ENCODE data around the gene SIT1. TPM values are rescaled to one million over a fixed set of nuclear protein-coding genes. Genes with fewer than 3 reads are reported as not detected.
"Not testable (repeated sequence)": the region's sequence is repeated elsewhere in the genome, so short reads cannot be mapped to it uniquely, and the experiment has no call there.

The SIT1 gene
- total RNA-seq, 4 donors from 2014 or later, result not detected

DNA sequence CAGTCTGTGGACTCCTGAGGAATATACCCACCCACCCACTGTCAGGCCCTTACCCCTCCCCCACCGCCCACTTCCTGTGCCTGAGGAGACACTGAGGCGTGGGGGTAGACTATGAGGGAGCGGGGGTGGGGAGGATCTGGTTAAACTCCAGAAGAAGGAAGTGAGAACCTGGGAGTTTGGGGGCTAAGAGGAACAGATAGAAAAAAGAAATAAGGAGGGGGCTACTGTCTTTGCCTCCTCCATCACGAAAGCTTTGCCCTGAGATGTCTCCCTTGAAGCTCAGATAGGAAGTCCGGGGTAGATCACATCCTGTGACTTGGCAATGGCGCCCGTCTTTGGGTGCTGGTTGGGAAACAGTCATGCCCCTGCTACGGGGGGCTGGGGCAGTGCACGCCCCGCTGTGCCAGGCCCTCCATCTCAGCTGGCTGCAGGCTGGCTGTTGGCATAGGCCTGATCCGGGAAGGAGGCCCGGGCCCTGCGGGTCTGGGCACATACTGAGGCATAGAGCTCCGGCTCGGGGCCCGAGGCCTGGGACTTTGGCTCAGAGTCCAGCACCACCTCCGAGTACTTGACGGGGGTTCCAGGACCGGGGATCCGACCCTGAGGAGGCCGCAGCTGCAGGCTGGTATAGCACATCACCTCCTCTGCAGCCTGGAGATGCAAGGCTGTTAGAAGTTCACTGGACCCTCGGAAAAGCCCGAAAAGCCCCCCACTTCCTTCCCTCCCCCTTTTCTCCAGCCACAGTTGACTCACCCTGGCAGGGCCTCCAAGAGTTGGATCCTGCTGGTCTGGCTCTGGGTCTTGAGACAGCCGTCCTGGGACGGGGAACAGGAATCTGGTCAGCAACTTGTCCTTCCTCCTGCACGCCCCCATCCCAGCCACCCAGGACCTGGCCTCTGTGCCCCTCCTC lies 1.0 kb downstream of the SIT1 start:
- DNase-seq (ENCODE audit: low spot score in 2 of 2), result peak in 1 of 2 donors; percentile 84
- H3K4me3 ChIP-seq (ENCODE audit: low read depth, poor library complexity, severe bottlenecking), result no peak overlapping the region
- TF ChIP-seq POLR2A (IDR thresholded peaks at IDR 0.05), result no peak
- TF ChIP-seq, protein P1, sequence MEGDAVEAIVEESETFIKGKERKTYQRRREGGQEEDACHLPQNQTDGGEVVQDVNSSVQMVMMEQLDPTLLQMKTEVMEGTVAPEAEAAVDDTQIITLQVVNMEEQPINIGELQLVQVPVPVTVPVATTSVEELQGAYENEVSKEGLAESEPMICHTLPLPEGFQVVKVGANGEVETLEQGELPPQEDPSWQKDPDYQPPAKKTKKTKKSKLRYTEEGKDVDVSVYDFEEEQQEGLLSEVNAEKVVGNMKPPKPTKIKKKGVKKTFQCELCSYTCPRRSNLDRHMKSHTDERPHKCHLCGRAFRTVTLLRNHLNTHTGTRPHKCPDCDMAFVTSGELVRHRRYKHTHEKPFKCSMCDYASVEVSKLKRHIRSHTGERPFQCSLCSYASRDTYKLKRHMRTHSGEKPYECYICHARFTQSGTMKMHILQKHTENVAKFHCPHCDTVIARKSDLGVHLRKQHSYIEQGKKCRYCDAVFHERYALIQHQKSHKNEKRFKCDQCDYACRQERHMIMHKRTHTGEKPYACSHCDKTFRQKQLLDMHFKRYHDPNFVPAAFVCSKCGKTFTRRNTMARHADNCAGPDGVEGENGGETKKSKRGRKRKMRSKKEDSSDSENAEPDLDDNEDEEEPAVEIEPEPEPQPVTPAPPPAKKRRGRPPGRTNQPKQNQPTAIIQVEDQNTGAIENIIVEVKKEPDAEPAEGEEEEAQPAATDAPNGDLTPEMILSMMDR (IDR thresholded peaks at IDR 0.05), result no peak
- 45 to 60% methylated on average over 11 to 26 of the region's 26 CpGs for WGBS, 2 donors
- intact Hi-C loops (cut with DNase I; ENCODE audit: low total_unique reads), result no loop called here

DNA sequence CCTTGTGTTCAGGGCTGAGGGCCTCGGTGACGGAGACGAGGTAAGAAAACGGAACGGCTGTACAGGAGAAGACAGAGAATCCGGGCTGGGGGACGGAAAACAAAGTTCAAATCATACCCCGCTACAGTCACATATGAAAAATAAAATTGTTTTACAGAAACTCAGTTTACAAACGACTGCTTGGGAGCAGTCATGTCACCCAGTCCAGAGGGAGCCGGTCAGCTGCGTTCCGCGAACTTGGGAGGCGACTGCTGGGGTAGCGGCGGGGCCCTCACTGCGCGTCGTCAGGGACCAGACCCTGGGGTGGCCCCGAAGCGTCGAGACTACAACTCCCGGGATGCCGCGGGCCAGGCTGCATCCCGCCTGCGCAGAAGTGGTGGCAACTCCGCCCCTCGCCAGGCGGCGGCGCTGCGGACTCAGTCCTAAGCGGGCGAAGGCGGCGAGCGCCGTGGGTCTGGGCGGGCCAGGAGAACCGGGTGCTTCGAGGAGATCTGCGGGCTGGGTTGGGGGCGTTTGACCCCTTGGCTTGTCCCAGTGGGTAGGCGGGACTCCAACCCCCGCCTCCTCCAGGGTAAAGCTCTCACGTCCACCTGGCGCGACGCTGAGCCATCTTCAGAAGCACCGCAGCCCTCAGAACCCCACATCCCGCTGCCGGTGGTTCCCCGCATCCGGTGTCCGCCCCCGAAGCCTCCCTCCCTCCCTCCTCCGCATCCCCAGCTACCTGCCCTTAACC lies 4.0 kb downstream of the SIT1 start:
- TF ChIP-seq, protein P1 (IDR thresholded peaks at IDR 0.05), result peak in 1 of 3 donors; percentile 93
- peak in 1 of 2 donors; percentile 69 for TF ChIP-seq POLR2A (IDR thresholded peaks at IDR 0.05)
- WGBS, 2 donors, result 0% methylated on average over 35 to 55 of the region's 58 CpGs
- peak; percentile 94 to 99 for DNase-seq (ENCODE audit: low spot score in 2 of 2)
- intact Hi-C loops (cut with DNase I; ENCODE audit: low total_unique reads), result loop anchor here (1.0 kb wide), 1 partner anchor 34 kb away; no protein-coding TSS in a partner anchor
- peak overlapping the region; percentile 11 for H3K4me3 ChIP-seq (ENCODE audit: low read depth, poor library complexity, severe bottlenecking)

DNA sequence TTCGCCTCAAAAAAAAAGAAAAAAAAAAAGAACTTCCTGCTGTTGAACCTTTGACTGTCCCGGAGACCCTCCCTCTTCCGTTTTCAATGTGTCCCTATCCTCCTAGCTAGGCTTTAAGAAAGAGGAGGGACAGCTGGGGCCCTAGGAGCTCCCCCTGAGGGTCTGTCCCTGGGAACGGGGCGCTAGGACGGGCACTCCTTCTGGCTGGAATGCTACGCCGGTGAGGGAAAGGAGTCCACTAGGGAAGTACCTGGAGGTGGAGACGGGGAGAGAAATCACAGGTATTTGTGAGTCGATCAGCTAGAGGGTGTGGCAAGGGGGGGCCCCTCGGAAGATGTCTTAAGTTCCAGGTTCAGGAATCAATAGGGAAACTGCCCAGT lies 4.6 kb downstream of the SIT1 start:
- DNase-seq (ENCODE audit: low spot score in 2 of 2), result no peak
- peak overlapping the region; percentile 11 for H3K4me3 ChIP-seq (ENCODE audit: low read depth, poor library complexity, severe bottlenecking)
- intact Hi-C loops (cut with DNase I; ENCODE audit: low total_unique reads), result no loop called here
- TF ChIP-seq, protein P1 (IDR thresholded peaks at IDR 0.05), result no peak
- no peak for TF ChIP-seq POLR2A (IDR thresholded peaks at IDR 0.05)
- 1 to 7% methylated on average over 11 of the region's 11 CpGs for WGBS, 2 donors

DNA sequence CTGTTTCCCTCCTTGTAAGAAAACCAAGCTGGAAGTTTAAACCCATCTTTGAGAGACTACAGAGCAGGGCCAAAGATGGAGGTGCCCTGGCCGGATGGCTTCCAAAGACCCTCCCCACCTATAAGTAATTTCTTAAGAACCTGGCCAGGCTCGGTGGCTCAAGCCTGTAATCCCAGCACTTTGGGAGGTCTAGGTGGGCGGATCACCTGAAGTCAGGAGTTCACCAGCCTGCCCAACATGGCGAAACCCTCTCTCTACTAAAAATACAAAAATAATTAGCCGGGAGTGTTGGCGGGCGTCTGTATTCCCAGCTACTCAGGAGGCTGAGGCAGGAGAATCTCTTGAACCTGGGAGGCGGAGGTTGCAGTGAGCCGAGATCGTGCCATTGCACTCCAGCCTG lies 5.0 kb downstream of the SIT1 start:
- H3K4me3 ChIP-seq (ENCODE audit: low read depth, poor library complexity, severe bottlenecking); DNase-seq (ENCODE audit: low spot score in 2 of 2); intact Hi-C loops (cut with DNase I; ENCODE audit: low total_unique reads): not testable (repeated sequence)
- 32 to 47% methylated on average over 10 of the region's 10 CpGs for WGBS, 2 donors

DNA sequence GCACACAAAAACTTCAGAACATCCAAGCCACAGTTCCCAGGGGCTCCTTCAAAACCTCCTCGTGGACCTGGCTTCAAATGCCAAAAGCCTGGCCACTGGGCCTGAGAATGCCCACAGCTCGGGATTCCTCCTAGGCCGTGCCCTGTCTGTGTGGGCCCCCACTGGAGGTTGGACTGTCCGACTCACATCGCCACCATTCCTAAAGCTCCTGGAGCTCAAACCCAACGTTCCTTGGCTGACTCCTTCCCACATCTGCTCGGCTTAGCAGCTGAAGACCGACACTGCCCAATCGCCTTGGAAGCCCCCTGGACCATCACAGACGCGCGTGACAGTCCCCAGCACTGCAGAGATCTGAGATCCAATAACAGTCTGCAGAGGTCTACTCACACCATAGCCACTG lies 7.7 kb downstream of the SIT1 start:
- no peak overlapping the region for H3K4me3 ChIP-seq (ENCODE audit: low read depth, poor library complexity, severe bottlenecking)
- intact Hi-C loops (cut with DNase I; ENCODE audit: low total_unique reads), result no loop called here
- TF ChIP-seq, protein P1 (IDR thresholded peaks at IDR 0.05), result no peak
- TF ChIP-seq POLR2A (IDR thresholded peaks at IDR 0.05), result no peak
- peak in 1 of 2 donors; percentile 59 for DNase-seq (ENCODE audit: low spot score in 2 of 2)
- WGBS, 2 donors, result 88 to 93% methylated on average over 12 of the region's 12 CpGs

DNA sequence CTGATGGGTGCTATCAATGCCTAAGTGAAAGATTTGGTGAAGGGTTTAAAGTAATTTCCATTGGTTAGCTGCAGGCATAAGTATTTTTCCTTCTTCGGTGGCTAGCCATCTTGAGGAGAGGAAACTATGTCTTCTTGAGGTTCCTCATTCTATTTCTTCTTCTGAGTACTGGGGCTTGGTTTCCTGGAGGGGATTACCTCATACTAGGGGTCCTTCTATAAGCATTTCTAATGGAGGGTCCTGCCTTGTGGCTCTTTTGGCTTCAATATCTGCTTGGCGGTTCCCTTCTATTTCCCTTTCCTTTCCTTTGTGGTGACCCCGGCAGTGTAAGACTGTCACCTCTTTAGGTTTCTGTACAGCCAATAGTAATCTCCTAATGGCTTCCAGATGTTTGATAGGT lies 9.3 kb downstream of the SIT1 start:
- DNase-seq (ENCODE audit: low spot score in 2 of 2); intact Hi-C loops (cut with DNase I; ENCODE audit: low total_unique reads): not testable (repeated sequence)
- WGBS, 2 donors, result 91 to 92% methylated on average over 3 of the region's 3 CpGs

DNA sequence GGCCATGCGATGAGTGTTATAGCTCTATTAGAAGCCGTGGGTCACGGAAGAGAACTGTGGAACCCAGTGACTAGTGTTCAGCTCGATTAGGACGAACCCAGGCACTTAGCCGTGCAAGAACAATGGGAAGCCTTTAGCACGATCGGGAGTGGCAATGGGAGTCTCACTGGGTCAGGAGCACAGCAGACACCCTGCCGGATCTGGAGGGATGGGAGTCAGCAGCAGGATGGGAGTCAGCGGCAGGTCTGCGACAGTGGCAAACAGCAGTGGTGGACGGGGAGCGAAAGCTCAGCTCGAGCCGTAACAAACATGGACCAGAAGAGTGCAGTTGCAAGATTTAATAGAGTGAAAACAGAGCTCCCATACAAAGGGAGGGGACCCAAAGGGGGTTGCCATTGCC lies 10.3 kb downstream of the SIT1 start:
- intact Hi-C loops (cut with DNase I; ENCODE audit: low total_unique reads); H3K4me3 ChIP-seq (ENCODE audit: low read depth, poor library complexity, severe bottlenecking): not testable (repeated sequence)
- WGBS, 2 donors, result 96 to 97% methylated on average over 15 of the region's 15 CpGs
- peak in 1 of 2 donors; percentile 50 for DNase-seq (ENCODE audit: low spot score in 2 of 2)

More for the DNA sequence above, 9.3 kb downstream of the SIT1 start:
- not testable (repeated sequence) for H3K4me3 ChIP-seq (ENCODE audit: low read depth, poor library complexity, severe bottlenecking)

All from lower leg skin (tissue), 4 donors.